Memory B cell (primary cell): ENCODE results near the gene LRCH1.
A peak's percentile ranks its signal among the peaks of the same experiment; 100 is the strongest.

Experiments
- ATAC-seq: fragments of 150-1000 bp; cut with Tn5 transposase; 2 replicates; pipeline ENCODE4 v1.10.0; 2021; ENCODE audit warnings: low read depth, mild to moderate bottlenecking, moderate library complexity
- DNase-seq, 2 donors: peaks; one replicate each; pipeline ENCODE4 v3.0.0; 2022; ENCODE audit warnings: low spot score in 2 of 2
- H3K27ac Mint-ChIP-seq: one replicate; pipeline ENCODE4 v1.8.0; 2022; ENCODE audit warnings: mild to moderate bottlenecking, moderate library complexity, mixed read lengths
- H3K27me3 Mint-ChIP-seq: one replicate; pipeline ENCODE4 v1.8.0; 2022; ENCODE audit warnings: mixed read lengths
- H3K36me3 Mint-ChIP-seq: one replicate; pipeline ENCODE4 v1.8.0; 2022; ENCODE audit warnings: mild to moderate bottlenecking, mixed read lengths
- H3K4me1 Mint-ChIP-seq: one replicate; pipeline ENCODE4 v1.8.0; 2022; ENCODE audit warnings: mixed read lengths
- H3K4me3 Mint-ChIP-seq: one replicate; pipeline ENCODE4 v1.8.0; 2022; ENCODE audit warnings: mild to moderate bottlenecking, moderate library complexity, mixed read lengths
- H3K9me3 Mint-ChIP-seq: one replicate; pipeline ENCODE4 v1.8.0; 2022; ENCODE audit warnings: mixed read lengths

Gene LRCH1

GRCh38 chr13:46561691-46562090 lies 8.7 kb downstream of the LRCH1 start:
- no peak overlapping the region for H3K27ac Mint-ChIP-seq
- H3K9me3 Mint-ChIP-seq: no peaks in the 10 kb centered on the region
- peaks cover 28% of the 10 kb centered on the region for H3K4me1 Mint-ChIP-seq
- H3K36me3 Mint-ChIP-seq: no peaks in the 10 kb centered on the region
- H3K4me3 Mint-ChIP-seq: no peak overlapping the region
- no peaks in the 10 kb centered on the region for H3K27me3 Mint-ChIP-seq
- ATAC-seq: no peak
- no peak for DNase-seq

- H3K36me3 Mint-ChIP-seq: no peaks in the 10 kb centered on the region
- no peak for ATAC-seq
- no peaks in the 10 kb centered on the region for H3K27me3 Mint-ChIP-seq
- no peaks in the 10 kb centered on the region for H3K9me3 Mint-ChIP-seq
- peaks cover 23% of the 10 kb centered on the region for H3K4me1 Mint-ChIP-seq
- no peak overlapping the region for H3K4me3 Mint-ChIP-seq
- no peak overlapping the region for H3K27ac Mint-ChIP-seq
- no peak for DNase-seq
Observed at GRCh38 chr13:46562152-46562551, 9.2 kb downstream of the LRCH1 start.

- Mint-ChIP-seq H3K36me3 (no peaks in the 10 kb centered on the region), H3K4me1 (peaks cover 25% of the 10 kb centered on the region), H3K27ac (peak overlapping the region; percentile 25), H3K9me3 (no peaks in the 10 kb centered on the region), H3K4me3 (no peak overlapping the region), H3K27me3 (no peaks in the 10 kb centered on the region)
- ATAC-seq (no peak), DNase-seq (no peak)
Observed at GRCh38 chr13:46562581-46562980, 9.6 kb downstream of the LRCH1 start.

GRCh38 chr13:46565808-46566750 lies 13.1 kb downstream of the LRCH1 start:
- no peak for DNase-seq
- Mint-ChIP-seq H3K27ac (peak overlapping the region; percentile 86), H3K36me3 (no peaks in the 10 kb centered on the region), H3K4me3 (no peak overlapping the region), H3K27me3 (no peaks in the 10 kb centered on the region), H3K9me3 (no peaks in the 10 kb centered on the region), H3K4me1 (peaks cover 38% of the 10 kb centered on the region)
- peak; percentile 69 for ATAC-seq

GRCh38 chr13:46567671-46568070 lies 14.7 kb downstream of the LRCH1 start:
- DNase-seq (no peak), ATAC-seq (no peak)
- no peaks in the 10 kb centered on the region for H3K27me3 Mint-ChIP-seq
- peak overlapping the region; percentile 1 for H3K27ac Mint-ChIP-seq
- H3K36me3 Mint-ChIP-seq: no peaks in the 10 kb centered on the region
- H3K4me3 Mint-ChIP-seq: no peak overlapping the region
- peaks cover 50% of the 10 kb centered on the region for H3K4me1 Mint-ChIP-seq
- no peaks in the 10 kb centered on the region for H3K9me3 Mint-ChIP-seq

DNA sequence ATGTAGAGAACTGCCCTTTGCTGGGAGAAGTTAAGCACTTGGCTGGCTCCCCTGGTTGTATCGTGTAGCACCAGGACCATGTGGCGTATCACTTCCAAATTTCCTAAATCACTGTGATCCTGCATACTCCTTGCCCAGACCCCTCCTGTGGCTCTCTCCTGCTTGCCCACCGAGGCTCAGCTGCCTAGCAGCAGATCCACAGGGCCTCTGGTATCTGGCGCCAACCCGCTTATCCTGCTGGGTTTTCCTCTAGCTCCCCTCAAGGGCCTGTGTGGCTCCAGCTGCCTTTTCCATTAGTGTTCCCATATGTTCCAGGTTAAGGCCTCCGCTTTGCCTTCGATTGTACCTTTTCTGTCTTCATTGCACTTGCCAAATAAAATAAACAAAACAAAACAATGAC lies 16.5 kb downstream of the LRCH1 start:
- Mint-ChIP-seq H3K27me3 (no peaks in the 10 kb centered on the region), H3K27ac (no peak overlapping the region), H3K4me3 (no peak overlapping the region), H3K36me3 (no peaks in the 10 kb centered on the region), H3K9me3 (no peaks in the 10 kb centered on the region), H3K4me1 (peaks cover 59% of the 10 kb centered on the region)
- ATAC-seq (no peak), DNase-seq (no peak)

DNA sequence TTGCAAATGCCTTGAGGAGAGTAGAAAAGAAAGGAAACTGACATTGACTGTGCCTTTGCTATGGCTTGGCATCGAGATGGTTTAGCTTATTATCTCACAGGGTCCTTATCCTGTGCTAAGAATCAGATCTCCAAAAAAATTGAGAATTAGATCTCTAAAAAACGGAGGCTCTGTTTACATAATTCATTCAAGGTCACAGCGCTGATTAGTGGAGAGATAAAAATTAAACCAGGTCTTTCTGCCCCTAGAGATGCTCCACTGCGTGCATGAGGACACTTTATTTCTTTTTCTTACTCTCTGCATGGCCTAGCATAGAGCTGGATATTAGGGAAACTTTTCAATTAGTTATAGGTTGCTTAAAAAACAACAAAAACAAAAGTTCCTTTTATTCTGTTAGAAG lies 17.3 kb downstream of the LRCH1 start:
- Mint-ChIP-seq H3K4me3 (no peak overlapping the region), H3K36me3 (no peaks in the 10 kb centered on the region), H3K27ac (no peak overlapping the region), H3K4me1 (peaks cover 54% of the 10 kb centered on the region), H3K27me3 (no peaks in the 10 kb centered on the region), H3K9me3 (no peaks in the 10 kb centered on the region)
- DNase-seq: no peak
- ATAC-seq: no peak

DNA sequence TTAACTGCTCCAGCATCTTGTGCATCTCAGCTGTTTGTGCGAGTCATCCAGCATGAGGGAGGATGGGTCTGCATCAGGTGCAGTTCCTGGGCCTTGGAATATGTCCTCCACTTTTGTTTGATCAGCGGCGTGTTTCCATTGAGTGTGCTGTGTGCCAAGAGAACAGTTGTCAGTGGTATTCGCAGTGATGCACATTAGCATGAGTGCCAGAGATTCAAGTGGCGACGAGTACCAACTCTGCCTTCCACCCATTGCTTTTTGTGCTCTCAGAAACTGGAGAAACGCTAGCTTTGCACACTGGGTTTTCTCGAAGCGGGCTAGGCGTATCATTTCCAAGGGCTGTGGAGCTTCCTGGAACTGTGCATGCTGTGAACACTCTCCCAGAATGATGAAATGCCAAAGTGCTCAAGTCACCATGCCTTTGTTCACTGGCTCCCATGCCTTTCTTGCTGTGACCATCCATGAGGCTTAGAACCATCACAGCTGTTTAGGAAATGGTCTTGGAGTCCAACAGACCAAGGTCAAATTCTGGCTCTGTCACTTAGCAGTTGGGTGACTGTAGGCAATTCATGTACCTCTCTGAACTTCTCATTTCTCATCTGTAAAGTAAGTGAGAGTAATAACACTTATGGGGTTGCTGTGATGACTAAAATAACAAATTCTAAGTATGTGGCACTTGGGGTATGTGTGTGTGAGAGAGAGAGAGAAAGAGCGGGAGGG lies 18.4 kb downstream of the LRCH1 start:
- no peaks in the 10 kb centered on the region for H3K27me3 Mint-ChIP-seq
- H3K36me3 Mint-ChIP-seq: no peaks in the 10 kb centered on the region
- H3K9me3 Mint-ChIP-seq: no peaks in the 10 kb centered on the region
- H3K4me3 Mint-ChIP-seq: no peak overlapping the region
- no peak overlapping the region for H3K27ac Mint-ChIP-seq
- peaks cover 54% of the 10 kb centered on the region for H3K4me1 Mint-ChIP-seq
- ATAC-seq (no peak), DNase-seq (no peak)

- DNase-seq: no peak
- Mint-ChIP-seq H3K27me3 (no peaks in the 10 kb centered on the region), H3K4me3 (no peak overlapping the region), H3K27ac (no peak overlapping the region), H3K4me1 (peaks cover 53% of the 10 kb centered on the region), H3K36me3 (no peaks in the 10 kb centered on the region), H3K9me3 (no peaks in the 10 kb centered on the region)
- no peak for ATAC-seq
Observed at GRCh38 chr13:46571909-46572595, 19.1 kb downstream of the LRCH1 start.

GRCh38 chr13:46572752-46573431 lies 19.9 kb downstream of the LRCH1 start:
- no peaks in the 10 kb centered on the region for H3K27me3 Mint-ChIP-seq
- no peaks in the 10 kb centered on the region for H3K9me3 Mint-ChIP-seq
- no peak overlapping the region for H3K27ac Mint-ChIP-seq
- peaks cover 53% of the 10 kb centered on the region for H3K4me1 Mint-ChIP-seq
- ATAC-seq (peak; percentile 64), DNase-seq (no peak)
- no peaks in the 10 kb centered on the region for H3K36me3 Mint-ChIP-seq
- H3K4me3 Mint-ChIP-seq: no peak overlapping the region

GRCh38 chr13:46575301-46575771 lies 22.4 kb downstream of the LRCH1 start:
- Mint-ChIP-seq H3K36me3 (no peaks in the 10 kb centered on the region), H3K4me1 (peaks cover 61% of the 10 kb centered on the region), H3K4me3 (no peak overlapping the region), H3K9me3 (no peaks in the 10 kb centered on the region), H3K27ac (no peak overlapping the region), H3K27me3 (no peaks in the 10 kb centered on the region)
- ATAC-seq (peak; percentile 9), DNase-seq (no peak)

DNA sequence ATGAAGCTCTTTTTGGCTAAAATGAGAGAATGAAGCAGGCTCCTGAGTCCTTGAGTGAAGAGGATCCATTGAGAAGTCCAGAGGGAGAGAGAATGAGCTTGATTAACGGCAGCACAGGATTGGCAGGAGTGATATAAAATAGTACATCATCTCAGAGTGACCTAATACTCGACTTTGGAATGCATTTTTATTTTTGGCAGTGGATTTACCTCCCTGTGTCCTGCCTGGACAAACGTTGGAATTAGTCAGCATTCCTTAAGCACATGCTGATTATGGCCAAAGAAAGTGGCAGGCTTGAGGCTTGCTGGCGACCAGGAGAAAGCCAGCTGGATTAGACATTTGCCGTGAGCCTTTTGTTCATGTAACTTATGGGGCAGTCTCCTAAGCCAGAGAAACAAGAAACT lies 22.9 kb downstream of the LRCH1 start:
- no peaks in the 10 kb centered on the region for H3K9me3 Mint-ChIP-seq
- H3K4me3 Mint-ChIP-seq: no peak overlapping the region
- no peak for DNase-seq
- no peaks in the 10 kb centered on the region for H3K27me3 Mint-ChIP-seq
- no peak for ATAC-seq
- no peaks in the 10 kb centered on the region for H3K36me3 Mint-ChIP-seq
- no peak overlapping the region for H3K27ac Mint-ChIP-seq
- H3K4me1 Mint-ChIP-seq: peaks cover 62% of the 10 kb centered on the region

GRCh38 chr13:46576762-46577161 lies 23.8 kb downstream of the LRCH1 start:
- H3K27ac Mint-ChIP-seq: no peak overlapping the region
- H3K4me1 Mint-ChIP-seq: peaks cover 57% of the 10 kb centered on the region
- no peaks in the 10 kb centered on the region for H3K27me3 Mint-ChIP-seq
- H3K4me3 Mint-ChIP-seq: no peak overlapping the region
- ATAC-seq: no peak
- no peak for DNase-seq
- peaks cover 2% of the 10 kb centered on the region for H3K36me3 Mint-ChIP-seq
- no peaks in the 10 kb centered on the region for H3K9me3 Mint-ChIP-seq
